Upper lobe of left lung (tissue), 6 donors: ENCODE measurements around the gene FKBP5. TPM values are rescaled to one million over a fixed set of nuclear protein-coding genes. Genes with fewer than 3 reads are reported as not detected.

Experiments used
- ATAC-seq, 2 donors: fragments of 200-7000 bp; cut with Tn5 transposase; one replicate each; pipeline ENCODE4 v1.9.1; 2022; ENCODE audit warnings: mild to moderate bottlenecking in 2 of 2, moderate library complexity in 2 of 2; ENCODE audit not compliant: low FRiP score in 2 of 2
- DNase-seq, 2 donors: peaks; one replicate each; pipeline ENCODE4 v3.0.0-alpha.2; 2019 to 2020
- H3K27ac ChIP-seq, 4 donors: fragments of 200-600 bp; sonication (generic); one replicate each; pipeline ENCODE4 v1.5.1; 2016 to 2019
- H3K27me3 ChIP-seq, 4 donors: fragments of 200-600 bp; sonication (generic); one replicate each; pipeline ENCODE4 v1.5.1; 2017 to 2019
- H3K36me3 ChIP-seq, 4 donors: fragments of 200-600 bp; sonication (generic); one replicate each; pipeline ENCODE4 v1.5.1; 2016 to 2019
- H3K4me1 ChIP-seq, 4 donors: fragments of 200-600 bp; sonication (generic); one replicate each; pipeline ENCODE4 v1.5.1; 2018 to 2019
- H3K4me3 ChIP-seq, 4 donors: fragments of 200-600 bp; sonication (generic); one replicate each; pipeline ENCODE4 v1.5.1; 2017 to 2019; ENCODE audit warnings: mild to moderate bottlenecking in 2 of 4, moderate library complexity in 1 of 4
- H3K9me3 ChIP-seq, 4 donors: fragments of 200-600 bp; sonication (generic); one replicate each; pipeline ENCODE4 v1.5.1; 2018 to 2019
- CTCF ChIP-seq, 6 experiments: fragments of 450-650 bp in 4 of 6; fragments of 200-600 bp in 2 of 6; sonication (generic) in 2 of 6; IDR thresholded peaks; one replicate each; pipeline ENCODE4 v1.5.1; 2016 to 2019; ENCODE audit warnings: antibody characterized with exemption in 6 of 6
- EP300 ChIP-seq, 4 donors: sonication (generic); formaldehyde crosslinking; IDR thresholded peaks; one replicate each; pipeline ENCODE4 v1.5.1; 2017; ENCODE audit warnings: antibody characterized with exemption in 4 of 4, control low read depth in 2 of 4
- POLR2A ChIP-seq, 4 donors: fragments of 450-650 bp; IDR thresholded peaks; one replicate each; pipeline ENCODE4 v1.5.1; 2016 to 2017; ENCODE audit warnings: antibody characterized with exemption in 4 of 4, mild to moderate bottlenecking in 2 of 4
- POLR2AphosphoS5 ChIP-seq, 2 donors: sonication (generic); formaldehyde crosslinking; IDR thresholded peaks; one replicate each; pipeline ENCODE4 v1.5.1; 2017; ENCODE audit warnings: antibody characterized with exemption in 2 of 2
- WGBS, 2 donors: methylation state at CpG; one replicate each; pipeline ENCODE4 v1.1.5; 2017 to 2018; 5-methylcytosine and 5-hydroxymethylcytosine counted together
- total RNA-seq, 6 donors: library from RNA; depleted of rRNA in 4 of 6; stranded (reverse); fragments of >200 nt in 4 of 6; gene quantifications; one replicate each; pipeline versions ENCODE4 v1.1.0 to v1.2.1, GENCODE V29; 2016 to 2021
- donor health status: DM: no; HTN: no; CAD: no; lungs with moderate emphysema.
- donor health status: DM: no; HTN: yes; CAD: no; lungs with severe emphysema.

The FKBP5 gene
- total RNA-seq, 6 donors from 2014 or later, result 112 to 203 (median 143) TPM

GRCh38 chr6:35610830-35611229 lies 77.9 kb downstream of the FKBP5 start:
- Histone ChIP-seq H3K27me3 (no peaks in the 10 kb centered on the region), H3K9me3 (no peaks in the 10 kb centered on the region), H3K4me1 (peaks cover 0 to 15% (median 8%) of the 10 kb centered on the region in 4 donors), H3K27ac (peak overlapping the region in 3 of 4 donors; percentile 22 to 60 (median 30)), H3K36me3 (peaks cover 16 to 90% (median 48%) of the 10 kb centered on the region in 4 donors), H3K4me3 (no peak overlapping the region)
- TF ChIP-seq CTCF (IDR thresholded peaks at IDR 0.05) (no peak), EP300 (IDR thresholded peaks at IDR 0.05) (no peak), POLR2AphosphoS5 (IDR thresholded peaks at IDR 0.05) (no peak), POLR2A (IDR thresholded peaks at IDR 0.05) (no peak)
- DNase-seq (no peak), ATAC-seq (no peak)
- WGBS, 2 donors, result 86 to 89% methylated on average over 3 of the region's 3 CpGs

GRCh38 chr6:35609588-35609987 lies 79.1 kb downstream of the FKBP5 start:
- Histone ChIP-seq H3K36me3 (peaks cover 16 to 88% (median 41%) of the 10 kb centered on the region in 4 donors), H3K4me1 (peaks cover 0 to 23% (median 8%) of the 10 kb centered on the region in 4 donors)

GRCh38 chr6:35607517-35608233 lies 81.0 kb downstream of the FKBP5 start:
- DNase-seq (peak in 1 of 2 donors; percentile 25), ATAC-seq (no peak)
- Histone ChIP-seq H3K4me1 (peaks cover 15 to 42% (median 21%) of the 10 kb centered on the region in 4 donors), H3K36me3 (peaks cover 10 to 77% (median 28%) of the 10 kb centered on the region in 4 donors), H3K4me3 (no peak overlapping the region), H3K9me3 (no peaks in the 10 kb centered on the region), H3K27ac (peak overlapping the region in 1 of 4 donors; percentile 36), H3K27me3 (no peaks in the 10 kb centered on the region)
- WGBS, 2 donors, result 86 to 95% methylated on average over 13 of the region's 13 CpGs
- no peak for TF ChIP-seq EP300 (IDR thresholded peaks at IDR 0.05)
- no peak for TF ChIP-seq POLR2A (IDR thresholded peaks at IDR 0.05)
- TF ChIP-seq POLR2AphosphoS5 (IDR thresholded peaks at IDR 0.05), result no peak
- no peak for TF ChIP-seq CTCF (IDR thresholded peaks at IDR 0.05)

More at GRCh38 chr6:35609588-35609987, 79.1 kb downstream of the FKBP5 start:
- ATAC-seq (no peak), DNase-seq (no peak)
- H3K9me3 ChIP-seq, result no peaks in the 10 kb centered on the region
- H3K27me3 ChIP-seq, result no peaks in the 10 kb centered on the region
- no peak overlapping the region for H3K4me3 ChIP-seq
- WGBS, 2 donors, result 97 to 100% methylated on average over 1 of the region's 1 CpG
- no peak for TF ChIP-seq CTCF (IDR thresholded peaks at IDR 0.05)
- TF ChIP-seq POLR2AphosphoS5 (IDR thresholded peaks at IDR 0.05), result no peak
- no peak for TF ChIP-seq POLR2A (IDR thresholded peaks at IDR 0.05)
- no peak for TF ChIP-seq EP300 (IDR thresholded peaks at IDR 0.05)
- peak overlapping the region in 2 of 4 donors; percentile 5 to 27 for H3K27ac ChIP-seq

GRCh38 chr6:35605600-35605999 lies 83.1 kb downstream of the FKBP5 start:
- H3K27ac ChIP-seq, result peak overlapping the region in 3 of 4 donors; percentile 32 to 36 (median 36)
- ATAC-seq, result no peak
- 97% methylated on average over 6 of the region's 6 CpGs for WGBS, 2 donors
- H3K9me3 ChIP-seq, result no peaks in the 10 kb centered on the region
- H3K27me3 ChIP-seq, result no peaks in the 10 kb centered on the region
- TF ChIP-seq POLR2A (IDR thresholded peaks at IDR 0.05) (no peak), CTCF (IDR thresholded peaks at IDR 0.05) (no peak), POLR2AphosphoS5 (IDR thresholded peaks at IDR 0.05) (no peak), EP300 (IDR thresholded peaks at IDR 0.05) (no peak)
- no peak for DNase-seq
- no peak overlapping the region for H3K4me3 ChIP-seq
- H3K36me3 ChIP-seq, result peaks cover 5 to 56% (median 18%) of the 10 kb centered on the region in 4 donors
- peaks cover 36 to 52% (median 40%) of the 10 kb centered on the region in 4 donors for H3K4me1 ChIP-seq
